C4-2B (cell line): Measurements from ENCODE around the gene MRPL27.
"Not testable (repeated sequence)": the region's sequence is repeated elsewhere in the genome, so short reads cannot be mapped to it uniquely, and the experiment has no call there.

Source experiments
- H3K27ac ChIP-seq: fragments of 450-650 bp; 2 replicates; pipeline ENCODE4 v1.5.1; 2017
- ZFX ChIP-seq: fragments of 450-650 bp; IDR thresholded peaks from 2 replicates; pipeline ENCODE4 v1.6.1; 2017
- TF ChIP-seq, protein P1 (sequence below): fragments of 450-650 bp; conservative IDR thresholded peaks from 2 replicates; pipeline ENCODE4 v1.5.1; 2017; ENCODE audit warnings: mild to moderate bottlenecking

The MRPL27 gene

GRCh38 chr17:50407921-50408320, 34.9 kb upstream of the MRPL27 start:
- TF ChIP-seq, protein P1, sequence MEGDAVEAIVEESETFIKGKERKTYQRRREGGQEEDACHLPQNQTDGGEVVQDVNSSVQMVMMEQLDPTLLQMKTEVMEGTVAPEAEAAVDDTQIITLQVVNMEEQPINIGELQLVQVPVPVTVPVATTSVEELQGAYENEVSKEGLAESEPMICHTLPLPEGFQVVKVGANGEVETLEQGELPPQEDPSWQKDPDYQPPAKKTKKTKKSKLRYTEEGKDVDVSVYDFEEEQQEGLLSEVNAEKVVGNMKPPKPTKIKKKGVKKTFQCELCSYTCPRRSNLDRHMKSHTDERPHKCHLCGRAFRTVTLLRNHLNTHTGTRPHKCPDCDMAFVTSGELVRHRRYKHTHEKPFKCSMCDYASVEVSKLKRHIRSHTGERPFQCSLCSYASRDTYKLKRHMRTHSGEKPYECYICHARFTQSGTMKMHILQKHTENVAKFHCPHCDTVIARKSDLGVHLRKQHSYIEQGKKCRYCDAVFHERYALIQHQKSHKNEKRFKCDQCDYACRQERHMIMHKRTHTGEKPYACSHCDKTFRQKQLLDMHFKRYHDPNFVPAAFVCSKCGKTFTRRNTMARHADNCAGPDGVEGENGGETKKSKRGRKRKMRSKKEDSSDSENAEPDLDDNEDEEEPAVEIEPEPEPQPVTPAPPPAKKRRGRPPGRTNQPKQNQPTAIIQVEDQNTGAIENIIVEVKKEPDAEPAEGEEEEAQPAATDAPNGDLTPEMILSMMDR = no peak
- no peak for TF ChIP-seq ZFX
- H3K27ac ChIP-seq = no peak overlapping the region

DNA sequence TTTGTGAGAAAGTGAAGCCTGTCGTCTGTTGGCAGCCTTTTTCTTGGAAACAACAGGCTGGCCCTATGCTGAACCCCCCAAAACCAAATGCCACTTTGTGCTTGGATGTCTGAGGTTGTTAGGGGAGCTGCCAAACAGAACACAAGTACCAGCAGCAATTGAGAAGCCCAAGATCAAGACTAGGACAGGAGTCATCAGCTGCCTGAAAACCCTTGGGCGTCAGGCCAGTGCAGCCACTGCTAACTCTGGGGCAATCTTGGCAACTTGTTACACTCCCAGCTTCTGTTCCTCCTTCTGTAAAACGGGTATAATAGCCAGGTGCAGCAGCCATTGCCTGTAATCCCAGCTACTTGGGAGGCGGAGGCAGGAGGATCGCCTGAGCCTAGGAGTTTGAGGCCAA, 33.6 kb upstream of the MRPL27 start:
- no peak for TF ChIP-seq ZFX
- TF ChIP-seq, protein P1 = no peak
- no peak overlapping the region for H3K27ac ChIP-seq

DNA sequence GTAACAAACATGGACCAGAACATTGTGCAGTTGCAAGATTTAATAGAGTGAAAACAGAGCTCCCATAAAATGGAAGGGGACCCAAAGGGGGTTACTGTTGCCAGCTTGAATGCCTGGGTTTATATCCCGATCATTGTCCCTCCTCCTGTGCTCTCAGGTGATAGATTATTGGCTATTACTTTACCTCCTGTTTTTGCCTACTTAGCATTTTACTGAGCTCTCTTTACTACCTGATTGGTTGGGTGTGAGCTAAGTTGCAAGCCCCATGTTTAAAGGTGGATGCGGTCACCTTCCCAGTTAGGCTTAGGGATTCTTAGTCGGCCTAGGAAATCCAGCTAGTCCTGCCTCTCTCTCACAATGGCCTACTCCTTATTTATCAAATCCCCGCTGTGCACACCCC, 32.4 kb upstream of the MRPL27 start:
- not testable (repeated sequence) for H3K27ac ChIP-seq

- not testable (repeated sequence) for H3K27ac ChIP-seq
Observed at GRCh38 chr17:50399591-50399990, 26.6 kb upstream of the MRPL27 start.

- not testable (repeated sequence) for H3K27ac ChIP-seq
Observed at GRCh38 chr17:50398672-50399071, 25.7 kb upstream of the MRPL27 start.

GRCh38 chr17:50397919-50398285, 24.9 kb upstream of the MRPL27 start:
- TF ChIP-seq ZFX = no peak
- TF ChIP-seq, protein P1 = no peak
- H3K27ac ChIP-seq = peak overlapping the region; percentile 91

- H3K27ac ChIP-seq = peak within 1 kb of the TSS; percentile 91
- TF ChIP-seq, protein P1 = peak; percentile 99
- peak; percentile 69 for TF ChIP-seq ZFX
Observed at GRCh38 chr17:50397111-50397918, 24.3 kb upstream of the MRPL27 start, which contains the start of gene LRRC59. Gene LRRC59, minus strand, starts transcription at chr17:50397523. Its CDS starts 206 bp downstream, at chr17:50397317.

- TF ChIP-seq ZFX = peak; percentile 67
- TF ChIP-seq, protein P1 = no peak
- H3K27ac ChIP-seq = peak overlapping the region; percentile 91
Observed at GRCh38 chr17:50396261-50397110, 23.5 kb upstream of the MRPL27 start.

GRCh38 chr17:50394711-50395110, 21.7 kb upstream of the MRPL27 start:
- H3K27ac ChIP-seq = no peak overlapping the region
- TF ChIP-seq ZFX = no peak
- TF ChIP-seq, protein P1 = no peak
